ENCODE measurements around the gene KCTD13.

DNA sequence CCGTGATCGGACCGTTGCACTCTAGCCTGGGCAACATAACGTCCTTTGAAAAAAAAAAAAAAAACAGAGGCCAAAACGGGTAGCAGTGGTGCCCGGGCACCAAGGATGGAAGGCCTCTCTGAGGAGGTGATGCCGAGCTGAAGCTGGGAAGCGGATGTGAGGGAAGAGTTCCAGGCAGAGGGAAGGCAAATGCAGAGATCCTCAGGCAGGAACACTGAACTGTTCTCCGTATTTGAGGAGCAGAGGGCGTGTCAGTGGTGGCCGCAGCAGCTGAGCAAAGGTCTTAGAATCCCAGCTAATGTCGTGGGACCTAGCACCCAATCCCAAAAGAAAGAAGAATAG is 656 bp upstream of the KCTD13 start:
- TF ChIP-seq CTCF (IDR thresholded peaks at IDR 0.05; ENCODE audit: insufficient read depth, low read length, poor library complexity, severe bottlenecking) = no peak
- TF ChIP-seq EZH2phosphoT487 (conservative IDR thresholded peaks at IDR 0.05; ENCODE audit: low read length) = no peak

Measured in SU-DHL-6 (cell line).